Tibial nerve (tissue), 4 donors: ENCODE measurements around the gene CADPS2.

Experiments used
- CTCF ChIP-seq, 5 experiments: fragments of 200-600 bp in 3 of 5; fragments of 450-650 bp in 2 of 5; sonication (generic) in 3 of 5; IDR thresholded peaks; one replicate each; pipeline ENCODE4 v1.5.1; 2016 to 2019; ENCODE audit warnings: antibody characterized with exemption in 5 of 5, mild to moderate bottlenecking in 3 of 5, moderate library complexity in 2 of 5
- EP300 ChIP-seq, 2 donors: sonication (generic); formaldehyde crosslinking; IDR thresholded peaks; one replicate each; pipeline ENCODE4 v1.6.1; 2017; ENCODE audit warnings: antibody characterized with exemption in 2 of 2, mild to moderate bottlenecking in 1 of 2
- POLR2A ChIP-seq, 2 donors: fragments of 450-650 bp; IDR thresholded peaks; one replicate each; pipeline ENCODE4 v1.6.1; 2017; ENCODE audit warnings: antibody characterized with exemption in 2 of 2, mild to moderate bottlenecking in 2 of 2, moderate library complexity in 2 of 2

GRCh38 chr7:122517576-122517975 lies 368.7 kb downstream of the CADPS2 start:
- TF ChIP-seq CTCF (IDR thresholded peaks at IDR 0.05), result no peak
- no peak for TF ChIP-seq POLR2A (IDR thresholded peaks at IDR 0.05)
- no peak for TF ChIP-seq EP300 (IDR thresholded peaks at IDR 0.05)
